SK-N-SH (cell line): ENCODE measurements around the gene ADAMTS14. TPM values are rescaled to one million over a fixed set of nuclear protein-coding genes. Genes with fewer than 3 reads are reported as not detected.

Experiments
- CTCF ChIA-PET: fragments of 300-600, 350-600 bp; formaldehyde crosslinking; extraction: SDS; loops from one replicate; lab custom pipeline; 2021; lab: Yijun Ruan, JAX
- POLR2A ChIA-PET: fragments of 350-600 bp; sonication (Branson Sonifier 250); formaldehyde crosslinking; extraction: SDS; loops from one replicate; lab custom pipeline; 2020; ENCODE audit warnings: antibody characterized with exemption, inconsistent platforms; lab: Yijun Ruan, JAX
- DNase-seq: peaks from one replicate; pipeline ENCODE4 v3.0.0; 2012
- H2AFZ ChIP-seq: fragments of 200-600 bp; sonication (generic); 2 replicates; pipeline ENCODE4 v1.8.1; 2016; ENCODE audit warnings: antibody characterized with exemption, mild to moderate bottlenecking, low read depth
- H3F3A ChIP-seq: fragments of 200-600 bp; sonication (generic); replicated peaks from 2 replicates; pipeline ENCODE3; 2016; ENCODE audit warnings: antibody characterized with exemption, mild to moderate bottlenecking; ENCODE audit not compliant: insufficient read depth
- H3K27ac ChIP-seq, 2 experiments: fragments of 200-500 bp in 1 of 2; fragments of 200-600 bp in 1 of 2; sonication (Bioruptor generic) in 1 of 2; sonication (generic), shearing (Covaris generic) in 1 of 2; 2 replicates each; pipeline versions ENCODE4 v1.5.1 to v1.6.1; 2014 to 2016; ENCODE audit warnings: low read depth in 2 of 2, inconsistent platforms in 1 of 2, low read length in 1 of 2, mild to moderate bottlenecking in 1 of 2, mixed read lengths in 1 of 2
- H3K27me3 ChIP-seq: fragments of 200-600 bp; sonication (generic), shearing (Covaris generic); 2 replicates; pipeline ENCODE4 v1.6.1; 2016; ENCODE audit warnings: mixed run types; ENCODE audit not compliant: insufficient read depth
- H3K36me3 ChIP-seq, 2 experiments: fragments of 200-500 bp in 1 of 2; fragments of 200-600 bp in 1 of 2; sonication (Bioruptor generic) in 1 of 2; sonication (generic) in 1 of 2; replicated peaks in 1 of 2; 2 replicates each; pipeline versions ENCODE3 to v1.5.1; 2014 to 2016; ENCODE audit warnings: low read length in 1 of 2, mild to moderate bottlenecking in 1 of 2; ENCODE audit not compliant: insufficient read depth in 2 of 2, control insufficient read depth in 1 of 2
- H3K4me1 ChIP-seq, 2 experiments: fragments of 200-500 bp in 1 of 2; fragments of 200-600 bp in 1 of 2; sonication (Bioruptor generic) in 1 of 2; sonication (generic), shearing (Covaris generic) in 1 of 2; 2 replicates each; pipeline versions ENCODE4 v1.5.1 to v1.6.1; 2014 to 2016; ENCODE audit warnings: low read depth in 1 of 2, low read length in 1 of 2, mixed run types in 1 of 2; ENCODE audit not compliant: insufficient read depth in 2 of 2, control insufficient read depth in 1 of 2
- H3K4me2 ChIP-seq: fragments of 200-600 bp; sonication (generic), shearing (Covaris generic); 2 replicates; pipeline ENCODE4 v1.6.1; 2017; ENCODE audit warnings: mixed run types
- H3K4me3 ChIP-seq, 2 experiments: fragments of 200-500 bp in 1 of 2; fragments of 200-600 bp in 1 of 2; sonication (Bioruptor generic) in 1 of 2; sonication (generic), shearing (Covaris generic) in 1 of 2; 2 replicates each; pipeline versions ENCODE4 v1.5.1 to v1.8.1; 2014 to 2016; ENCODE audit warnings: low read depth in 2 of 2, inconsistent platforms in 1 of 2, low read length in 1 of 2, mild to moderate bottlenecking in 1 of 2, mixed read lengths in 1 of 2, moderate library complexity in 1 of 2
- H3K79me2 ChIP-seq: fragments of 200-600 bp; sonication (generic); 2 replicates; pipeline ENCODE4 v1.8.1; 2017; ENCODE audit warnings: mild to moderate bottlenecking; ENCODE audit not compliant: insufficient read depth
- H3K9ac ChIP-seq: fragments of 200-600 bp; sonication (generic); 2 replicates; pipeline ENCODE4 v1.6.1; 2017; ENCODE audit warnings: mixed run types
- H3K9me2 ChIP-seq: fragments of 200-600 bp; sonication (generic); 2 replicates; pipeline ENCODE4 v1.6.1; 2017; ENCODE audit warnings: mixed run types
- H3K9me3 ChIP-seq: fragments of 200-600 bp; sonication (generic); 2 replicates; pipeline ENCODE4 v1.6.1; 2017; ENCODE audit warnings: mixed run types, mild to moderate bottlenecking, moderate library complexity
- H4K20me1 ChIP-seq: fragments of 200-600 bp; sonication (generic); 2 replicates; pipeline ENCODE4 v1.6.1; 2017; ENCODE audit warnings: mild to moderate bottlenecking, mixed run types; ENCODE audit not compliant: insufficient read depth
- CHD2 ChIP-seq: fragments of 150-350 bp; IDR thresholded peaks from 2 replicates; pipeline ENCODE4 v1.6.1; 2018; ENCODE audit warnings: low read length; ENCODE audit not compliant: partially characterized antibody
- CTCF ChIP-seq: fragments of 200-600 bp; sonication (generic); IDR thresholded peaks from 2 replicates; pipeline ENCODE4 v1.6.1; 2017; ENCODE audit warnings: antibody characterized with exemption, mild to moderate bottlenecking, moderate library complexity
- ELF1 ChIP-seq: IDR thresholded peaks from 2 replicates; pipeline ENCODE4 v1.4.0; 2012
- EP300 ChIP-seq, 2 experiments: IDR thresholded peaks; 2 replicates each; pipeline versions ENCODE4 v1.4.0 to v1.6.1; 2012; ENCODE audit warnings: borderline replicate concordance in 1 of 2, low read depth in 1 of 2, low read length in 1 of 2
- EZH2phosphoT487 ChIP-seq: fragments of 200-600 bp; sonication (generic); IDR thresholded peaks from 2 replicates; pipeline ENCODE4 v1.6.1; 2017; ENCODE audit warnings: low read depth, mixed run types, mild to moderate bottlenecking, antibody characterized with exemption, moderate library complexity, borderline replicate concordance
- FOSL2 ChIP-seq: IDR thresholded peaks from 2 replicates; pipeline ENCODE4 v1.4.0; 2012; ENCODE audit warnings: low read depth, mild to moderate bottlenecking, moderate library complexity, borderline replicate concordance
- FOXM1 ChIP-seq: IDR thresholded peaks from 2 replicates; pipeline ENCODE4 v1.4.0; 2012; ENCODE audit warnings: low read depth, mild to moderate bottlenecking
- GATA2 ChIP-seq: sonication (generic); formaldehyde crosslinking; IDR thresholded peaks from 2 replicates; pipeline ENCODE4 v1.5.0; 2020; ENCODE audit warnings: mild to moderate bottlenecking, missing genetic modification reagents
- IRF3 ChIP-seq: fragments of 150-350 bp; IDR thresholded peaks from 2 replicates; pipeline ENCODE4 v1.6.1; 2016; ENCODE audit warnings: mild to moderate bottlenecking, low read depth, low read length
- JUND ChIP-seq: IDR thresholded peaks from 2 replicates; pipeline ENCODE4 v1.4.0; 2012
- MEF2A ChIP-seq: IDR thresholded peaks from 2 replicates; pipeline ENCODE4 v1.4.0; 2012; ENCODE audit warnings: low read depth, borderline replicate concordance
- NRF1 ChIP-seq: IDR thresholded peaks from 2 replicates; pipeline ENCODE4 v1.6.1; 2012; ENCODE audit warnings: low read depth, mild to moderate bottlenecking, low read length
- RAD21 ChIP-seq: IDR thresholded peaks from 2 replicates; pipeline ENCODE4 v1.6.1; 2012; ENCODE audit warnings: mild to moderate bottlenecking, low read length
- RCOR1 ChIP-seq: fragments of 150-350 bp; IDR thresholded peaks from 2 replicates; pipeline ENCODE4 v1.6.1; 2017; ENCODE audit warnings: antibody characterized with exemption, low read length
- REST ChIP-seq: IDR thresholded peaks from 2 replicates; pipeline ENCODE4 v1.6.1; 2012; ENCODE audit warnings: mild to moderate bottlenecking, low read depth, low read length, moderate library complexity
- RXRA ChIP-seq: IDR thresholded peaks from 2 replicates; pipeline ENCODE4 v1.4.0; 2012; ENCODE audit warnings: low read depth, mild to moderate bottlenecking, borderline replicate concordance
- SMC3 ChIP-seq: IDR thresholded peaks from 2 replicates; pipeline ENCODE4 v1.6.1; 2012; ENCODE audit warnings: low read depth, low read length, improper control_type of control experiment
- TAF1 ChIP-seq: IDR thresholded peaks from 2 replicates; pipeline ENCODE4 v1.6.1; 2012; ENCODE audit warnings: low read depth, mild to moderate bottlenecking, low read length, moderate library complexity, borderline replicate concordance
- TCF12 ChIP-seq: IDR thresholded peaks from 2 replicates; pipeline ENCODE4 v1.4.0; 2012
- TEAD4 ChIP-seq: IDR thresholded peaks from 2 replicates; pipeline ENCODE4 v1.4.0; 2012; ENCODE audit warnings: mild to moderate bottlenecking, borderline replicate concordance; ENCODE audit not compliant: insufficient read depth
- USF2 ChIP-seq: fragments of 150-350 bp; IDR thresholded peaks from 2 replicates; pipeline ENCODE4 v1.6.1; 2017; ENCODE audit warnings: antibody characterized with exemption, low read length, low read depth, borderline replicate concordance
- WGBS: methylation state at CpG from one replicate; pipeline ENCODE4 v1.1.6; 2017; ENCODE audit warnings: low lambda C conversion rate; 5-methylcytosine and 5-hydroxymethylcytosine counted together
- polyA plus RNA-seq, 3 experiments: library from polyadenylated mRNA; depleted of rRNA; stranded (reverse); fragments of >200 nt; gene quantifications; 2 replicates each; pipeline ENCODE4 v1.2.3, GENCODE V29; 2012

ADAMTS14 gene
- polyA plus RNA-seq, 1 of the 3 experiments (the other 2 are of a cell fraction) = 1.1 TPM

- Histone ChIP-seq H3K4me1 (peaks cover 4 to 24% of the 10 kb centered on the region in 2 experiments; a peak in 1 of 4 replicates), H4K20me1 (no peaks in the 10 kb centered on the region), H3K9ac (no peak overlapping the region), H3K36me3 (no peaks in the 10 kb centered on the region), H3K4me2 (no peak overlapping the region), H3F3A (peaks cover 9% of the 10 kb centered on the region), H3K79me2 (no peaks in the 10 kb centered on the region), H3K9me3 (no peaks in the 10 kb centered on the region), H3K9me2 (no peaks in the 10 kb centered on the region), H3K4me3 (no peak overlapping the region), H3K27ac (no peak overlapping the region), H3K27me3 (no peaks in the 10 kb centered on the region), H2AFZ (no peak overlapping the region)
- CTCF ChIA-PET = no interaction called here
- no peak for DNase-seq
- no peak for TF ChIP-seq EZH2phosphoT487
- no peak for TF ChIP-seq JUND
- TF ChIP-seq RXRA = no peak
- TF ChIP-seq TAF1 = no peak
- TF ChIP-seq REST = no peak
- TF ChIP-seq FOSL2 = no peak
- TF ChIP-seq ELF1 = no peak
- TF ChIP-seq TEAD4 = no peak
- TF ChIP-seq EP300 (IDR thresholded peaks at IDR 0.05; ENCODE audit: borderline replicate concordance in 1 of 2, low read depth in 1 of 2, low read length in 1 of 2) = no peak
- TF ChIP-seq FOXM1 = no peak
- no peak for TF ChIP-seq CHD2
- WGBS = 65% methylated on average over 5 of the region's 10 CpGs
- POLR2A ChIA-PET = no interaction called here
Measured at GRCh38 chr10:70726909-70727495, 54.7 kb downstream of the ADAMTS14 start.

- no peaks in the 10 kb centered on the region for H4K20me1 ChIP-seq
- H3K79me2 ChIP-seq = no peaks in the 10 kb centered on the region
- no peak for DNase-seq
- H3K4me2 ChIP-seq = no peak overlapping the region
- H3K9ac ChIP-seq = no peak overlapping the region
- no peak overlapping the region for H3K4me3 ChIP-seq
- no peak overlapping the region for H2AFZ ChIP-seq
- no peaks in the 10 kb centered on the region for H3K9me2 ChIP-seq
- WGBS = 85% methylated on average over 2 of the region's 2 CpGs
- POLR2A ChIA-PET = no interaction called here
- no peaks in the 10 kb centered on the region for H3K9me3 ChIP-seq
- CTCF ChIA-PET = no interaction called here
- no peaks in the 10 kb centered on the region for H3K27me3 ChIP-seq
- no peak overlapping the region for H3K27ac ChIP-seq
- H3F3A ChIP-seq = no peaks in the 10 kb centered on the region
- no peaks in the 10 kb centered on the region for H3K36me3 ChIP-seq
- H3K4me1 ChIP-seq = peaks cover 0 to 29% of the 10 kb centered on the region in 2 experiments; a peak in 1 of 4 replicates
- TF ChIP-seq TCF12 (no peak), GATA2 (no peak), USF2 (no peak), RAD21 (no peak), SMC3 (no peak), JUND (no peak), IRF3 (no peak), EP300 (IDR thresholded peaks at IDR 0.05; ENCODE audit: borderline replicate concordance in 1 of 2, low read depth in 1 of 2, low read length in 1 of 2) (no peak), CTCF (no peak), TEAD4 (no peak), RCOR1 (no peak), MEF2A (no peak), FOSL2 (no peak), EZH2phosphoT487 (no peak), NRF1 (no peak)
Measured at GRCh38 chr10:70728328-70728727, 56.0 kb downstream of the ADAMTS14 start.
